ENCODE data around the gene KRT16.

DNA sequence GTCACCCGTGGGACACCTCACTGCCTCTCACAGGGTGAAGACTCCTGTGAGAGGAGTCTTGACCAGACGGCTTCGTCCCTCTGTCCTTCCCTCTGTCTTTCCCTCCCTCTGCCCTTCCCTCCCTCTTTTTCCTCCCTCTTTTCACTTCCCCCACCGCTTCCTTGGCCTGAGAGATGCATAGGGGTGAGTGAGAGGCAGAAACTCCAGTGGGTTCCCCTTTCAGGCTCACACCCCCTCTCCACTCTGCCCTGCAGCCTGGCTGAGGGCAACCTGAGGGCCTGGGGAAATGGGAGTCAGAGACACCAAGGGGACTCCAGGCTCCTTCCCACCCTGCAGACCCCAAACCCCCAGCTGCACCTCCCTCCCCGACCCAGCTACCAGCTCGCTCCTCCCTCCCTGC, 26.4 kb upstream of the KRT16 start:
- TF ChIP-seq CTCF (IDR thresholded peaks at IDR 0.05; ENCODE audit: low read length) (no peak), EZH2phosphoT487 (IDR thresholded peaks at IDR 0.05; ENCODE audit: low read length) (no peak), EZH2 (optimal IDR thresholded peaks at IDR 0.05; ENCODE audit: low read depth, low read length) (no peak)

Data from MM.1S (cell line).